GM18867 (cell line): ENCODE results near the gene SKOR1.

Experiments
- ATAC-seq: cut with Tn5 transposase; IDR thresholded peaks from one replicate; pipeline ENCODE4 v1.9.1; 2021; ENCODE audit warnings: mild to moderate bottlenecking, moderate library complexity; ENCODE audit not compliant: unreplicated experiment

Gene SKOR1

GRCh38 chr15:67792250-67792942 lies 32.9 kb upstream of the SKOR1 start:
- no peak for ATAC-seq

DNA sequence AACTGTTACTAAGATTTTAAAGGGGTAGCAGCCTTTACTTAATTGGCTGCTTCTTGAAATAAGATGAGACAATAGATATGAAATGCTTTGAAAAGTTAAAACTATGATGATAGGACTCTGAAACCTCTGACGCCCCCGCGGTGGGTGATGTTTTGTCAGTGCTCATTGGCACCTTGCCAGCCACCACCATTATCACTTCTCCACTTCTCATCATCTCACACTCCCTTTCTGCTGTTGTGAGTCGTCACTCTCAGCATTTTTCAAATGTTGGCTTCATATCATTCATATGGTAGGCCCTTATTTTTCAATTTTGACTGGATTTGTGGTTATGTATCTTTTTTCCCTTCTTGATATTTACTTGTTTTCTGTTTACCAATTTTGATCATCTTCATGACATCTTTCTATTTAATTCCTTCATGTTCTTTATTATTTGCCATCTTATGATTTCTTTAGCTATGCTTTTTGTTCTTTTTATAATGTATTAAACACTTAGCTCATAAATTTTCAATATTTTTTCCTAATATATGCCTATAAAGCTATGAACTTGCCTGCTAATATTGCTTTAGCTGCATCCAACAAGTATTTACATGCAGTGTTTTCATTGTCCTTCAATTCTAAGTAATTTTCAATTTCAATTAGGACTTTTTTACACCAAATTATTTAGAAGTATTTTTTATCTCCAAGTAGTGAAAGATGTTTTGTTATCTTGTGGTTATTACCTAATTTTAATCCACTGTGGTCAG lies 30.3 kb upstream of the SKOR1 start:
- ATAC-seq, result no peak

- no peak for ATAC-seq
Measured at GRCh38 chr15:67796196-67797127, 28.8 kb upstream of the SKOR1 start.

DNA sequence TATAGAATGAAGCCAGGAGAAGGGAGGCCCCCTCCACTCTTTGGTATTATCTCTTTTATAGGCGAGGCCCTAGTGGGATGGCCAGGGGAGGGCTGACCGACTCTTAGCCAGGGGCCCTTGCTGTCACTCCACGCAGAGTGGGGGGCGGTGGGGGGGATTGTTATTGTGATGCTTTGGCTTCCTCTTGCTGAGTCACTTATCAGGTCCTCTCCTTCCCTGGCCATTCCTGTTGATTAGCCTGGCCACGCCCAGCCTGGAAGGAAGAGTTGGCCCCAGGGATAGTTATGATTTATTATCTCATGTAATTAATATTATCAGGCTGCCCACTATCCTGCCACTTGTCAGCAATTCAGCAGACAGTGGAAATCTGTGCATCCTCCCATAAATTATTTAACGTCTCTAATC lies 25.5 kb upstream of the SKOR1 start:
- ATAC-seq, result no peak

DNA sequence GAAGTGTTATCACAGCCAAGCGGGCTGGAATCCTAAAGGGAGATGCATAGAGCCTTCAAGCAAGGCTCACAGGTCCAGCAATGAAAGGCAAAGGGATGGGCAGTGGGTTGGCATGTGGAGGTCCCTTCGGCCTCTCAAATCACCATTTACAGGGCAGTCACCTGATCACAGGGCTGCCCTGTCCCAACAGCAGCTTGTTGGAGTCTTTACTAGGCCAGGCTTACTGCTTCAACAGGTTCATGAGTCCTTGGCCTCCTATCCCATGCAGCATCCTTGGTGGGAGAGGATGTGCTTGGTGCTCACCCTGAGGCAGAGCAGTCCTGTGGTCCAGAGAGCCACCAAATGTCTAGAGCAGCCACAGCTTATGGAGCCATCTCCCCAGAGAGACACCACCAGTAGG lies 24.2 kb upstream of the SKOR1 start:
- no peak for ATAC-seq

DNA sequence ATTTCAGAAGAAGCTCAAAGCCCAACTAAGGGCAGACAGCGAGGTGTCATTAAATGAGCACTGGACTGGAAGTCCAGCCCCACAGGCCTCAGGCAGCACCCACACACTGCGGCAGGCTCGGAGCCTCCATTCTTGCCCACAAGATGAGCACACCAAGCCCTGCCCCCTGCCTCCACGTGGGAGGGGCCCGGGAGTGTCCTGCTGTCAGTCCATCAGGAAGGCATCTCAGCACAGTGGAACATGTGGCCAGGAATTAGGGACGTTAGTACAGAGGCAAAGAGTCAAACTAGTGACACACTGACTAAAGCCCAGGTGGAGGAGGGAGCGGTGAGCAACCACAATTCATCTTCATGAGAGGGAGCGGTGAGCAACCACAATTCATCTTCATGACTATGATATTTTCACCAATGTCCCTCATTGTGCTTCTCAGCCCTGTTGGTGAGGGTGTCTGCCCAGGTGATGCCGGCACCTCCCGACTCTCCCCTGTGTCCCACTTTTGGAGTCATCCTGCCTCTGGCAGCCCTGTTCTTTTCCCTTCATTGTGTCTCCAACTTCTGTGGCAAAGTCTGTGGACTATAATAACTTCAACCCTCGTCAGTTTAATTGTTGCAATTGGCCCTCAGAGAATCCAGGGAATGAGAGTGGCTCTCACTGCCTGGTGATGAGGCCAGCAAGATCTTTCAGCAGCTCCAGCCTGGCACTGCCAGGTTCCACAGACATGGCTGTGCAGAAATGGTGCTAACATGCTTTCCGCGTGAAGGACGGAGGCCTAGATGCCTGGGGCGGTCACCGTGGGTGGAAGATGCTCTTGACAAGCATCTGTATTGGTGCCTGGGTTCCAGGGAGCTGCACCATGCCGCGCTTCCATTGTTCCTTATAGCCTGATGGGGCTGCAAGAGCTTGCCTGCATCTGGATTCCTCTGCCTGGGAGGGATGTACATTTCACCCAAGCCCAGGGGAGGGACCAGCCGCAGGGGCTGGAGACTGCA lies 23.1 kb upstream of the SKOR1 start:
- ATAC-seq, result no peak

GRCh38 chr15:67803299-67803698 lies 22.0 kb upstream of the SKOR1 start:
- no peak for ATAC-seq

DNA sequence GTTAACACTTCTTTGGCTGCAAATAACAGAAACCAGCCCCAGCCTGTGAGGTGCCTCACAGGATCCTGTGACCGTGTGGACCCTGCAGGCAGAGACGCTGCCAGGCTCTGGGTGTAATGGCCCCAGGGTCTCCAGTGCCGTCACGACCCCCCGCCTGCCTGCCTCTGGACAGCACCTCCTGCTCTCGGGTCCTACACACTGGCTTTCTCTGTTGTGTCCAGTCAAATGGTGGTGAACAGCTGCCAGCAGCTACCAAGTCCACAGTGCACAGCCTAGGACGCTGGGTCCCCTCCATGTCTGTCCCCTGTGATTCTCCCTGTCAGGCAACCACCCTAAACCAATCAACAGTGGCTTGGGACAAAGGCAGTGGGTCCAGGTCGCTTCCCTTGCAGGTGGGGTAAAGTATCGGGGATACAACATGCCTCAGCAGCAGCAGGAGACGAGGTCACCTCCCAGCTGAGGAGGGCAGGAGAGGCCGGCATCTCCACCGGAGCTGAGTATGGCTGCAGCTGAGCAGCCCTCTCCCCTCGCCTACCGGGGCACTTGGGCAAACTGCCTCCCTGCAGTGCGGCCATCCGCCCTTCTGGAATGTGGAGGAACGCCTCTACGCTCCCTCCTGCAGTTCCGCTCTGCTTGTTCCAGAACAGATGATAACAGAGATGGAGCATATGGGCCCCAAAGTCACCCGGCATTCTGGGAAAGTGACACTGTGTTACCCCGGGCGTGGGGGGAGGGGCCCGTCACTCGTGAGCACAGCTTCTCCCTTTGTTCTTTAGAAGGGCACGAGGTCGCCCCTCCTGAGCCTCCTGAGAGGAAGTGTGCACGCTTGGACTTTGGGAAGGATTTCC lies 21.1 kb upstream of the SKOR1 start:
- ATAC-seq, result no peak

DNA sequence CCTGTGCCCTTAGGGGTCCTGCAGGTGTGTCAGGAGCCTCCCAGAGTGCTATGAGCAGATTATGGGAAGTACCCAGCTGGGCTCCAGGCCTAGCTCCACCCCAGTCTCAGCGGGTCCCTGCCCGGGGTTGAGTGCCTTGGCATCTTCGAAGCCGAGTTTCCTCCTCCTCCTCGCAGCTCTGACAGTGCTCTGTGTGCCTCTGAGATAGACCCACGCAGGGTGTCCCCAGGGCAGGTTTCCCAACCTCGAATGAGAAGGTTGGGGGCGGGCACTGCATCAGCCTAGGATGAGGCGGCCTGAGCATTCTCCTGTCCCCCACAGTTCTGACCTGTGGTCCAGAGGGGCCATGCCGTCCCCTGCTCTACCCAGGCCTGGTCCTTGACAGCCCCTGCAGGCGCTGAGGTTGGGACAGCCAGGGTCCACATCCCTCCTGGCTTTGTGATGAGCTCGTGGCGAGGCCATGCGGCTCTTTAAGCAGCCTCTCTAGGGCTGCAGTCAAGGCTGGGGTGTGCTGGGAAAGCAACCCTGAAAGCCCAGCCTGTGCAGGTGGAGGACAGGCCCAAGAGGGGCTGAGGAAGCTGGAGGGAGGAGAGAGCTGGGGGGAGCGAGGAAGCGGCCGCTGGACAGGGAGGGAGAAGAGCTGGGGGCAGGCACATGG lies 20.2 kb upstream of the SKOR1 start:
- ATAC-seq, result no peak

GRCh38 chr15:67805666-67806516 lies 19.4 kb upstream of the SKOR1 start:
- ATAC-seq, result no peak

DNA sequence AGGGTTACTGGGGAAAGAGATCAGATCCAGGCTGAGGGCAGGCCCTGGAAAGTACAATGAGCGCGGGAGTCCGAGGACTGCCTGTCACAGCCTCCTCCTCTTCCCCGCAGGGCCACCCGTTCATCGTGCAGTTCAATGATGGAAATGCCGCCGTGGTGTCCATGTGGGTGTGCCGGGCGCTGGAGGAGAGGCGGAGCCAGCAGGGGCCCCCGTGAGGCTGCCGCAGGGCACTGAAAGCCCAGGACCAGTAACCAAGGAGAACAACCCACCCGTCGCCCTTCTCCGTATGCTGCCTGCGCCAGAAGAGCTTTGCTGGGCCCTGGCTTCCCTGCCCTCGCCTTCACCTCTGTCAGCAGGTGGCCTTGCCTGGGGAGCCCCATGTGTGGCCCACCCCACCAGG lies 18.8 kb upstream of the SKOR1 start:
- ATAC-seq, result no peak

- no peak for ATAC-seq
Measured at GRCh38 chr15:67807141-67807540, 18.2 kb upstream of the SKOR1 start.

DNA sequence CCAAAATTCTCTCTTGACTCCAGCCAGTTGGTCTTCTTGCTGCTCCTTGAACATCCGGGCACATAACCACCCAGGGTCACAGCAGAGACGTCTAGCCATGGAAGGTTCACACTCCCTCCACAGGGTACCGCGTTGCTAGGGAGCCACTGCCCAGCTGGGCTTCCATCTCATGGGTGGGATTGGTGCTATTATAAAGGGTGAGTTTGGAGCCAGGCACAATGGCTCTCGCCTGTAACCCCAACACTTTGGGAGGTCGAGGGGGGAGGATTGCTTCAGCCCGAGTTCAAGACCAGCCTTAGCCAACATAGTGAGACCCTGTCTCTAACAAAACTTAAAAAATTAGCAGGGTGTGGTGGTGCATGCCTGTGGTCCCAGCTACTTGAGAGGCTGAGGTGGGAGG lies 17.5 kb upstream of the SKOR1 start:
- ATAC-seq, result no peak

DNA sequence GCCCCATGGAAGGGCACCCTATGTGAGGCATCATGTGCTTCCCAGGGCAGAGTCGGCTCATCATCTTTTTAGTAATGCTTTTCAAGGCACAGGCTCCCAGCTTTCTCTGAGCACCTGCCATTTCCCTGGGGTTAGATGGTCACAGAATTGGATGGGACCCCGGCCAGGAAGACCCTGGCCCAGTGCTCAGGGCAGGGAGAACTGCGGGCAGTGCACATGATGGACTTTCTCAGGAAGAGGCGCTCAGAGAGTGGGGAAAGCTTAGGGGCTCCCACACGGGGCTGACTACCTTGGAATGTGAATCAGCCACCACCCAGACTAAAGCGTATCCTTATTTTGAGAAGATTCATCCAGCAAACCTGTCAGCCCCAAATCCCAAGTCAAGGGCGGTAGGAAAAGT lies 16.5 kb upstream of the SKOR1 start:
- no peak for ATAC-seq

- ATAC-seq, result no peak
Measured at GRCh38 chr15:67809441-67809840, 15.9 kb upstream of the SKOR1 start.

DNA sequence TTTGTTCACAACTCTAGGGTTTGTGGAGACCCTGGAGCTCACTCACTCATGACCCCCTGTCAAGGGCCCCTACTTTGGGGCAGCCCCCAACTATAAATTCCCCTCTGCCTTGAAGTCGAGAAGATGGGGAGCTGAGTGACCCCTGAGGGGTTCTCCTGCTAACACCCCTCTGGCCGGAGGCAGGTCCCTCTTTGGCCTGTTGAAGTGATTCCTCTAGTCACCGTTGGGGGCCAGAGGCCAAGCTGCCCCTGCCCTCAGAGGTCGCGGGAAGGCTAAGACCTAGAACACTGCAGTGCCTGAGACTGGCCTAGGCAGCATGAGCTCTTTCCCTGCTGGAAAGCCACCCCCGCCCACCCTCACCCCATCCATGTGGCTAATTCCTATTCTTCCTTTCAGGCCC lies 15.4 kb upstream of the SKOR1 start:
- no peak for ATAC-seq

DNA sequence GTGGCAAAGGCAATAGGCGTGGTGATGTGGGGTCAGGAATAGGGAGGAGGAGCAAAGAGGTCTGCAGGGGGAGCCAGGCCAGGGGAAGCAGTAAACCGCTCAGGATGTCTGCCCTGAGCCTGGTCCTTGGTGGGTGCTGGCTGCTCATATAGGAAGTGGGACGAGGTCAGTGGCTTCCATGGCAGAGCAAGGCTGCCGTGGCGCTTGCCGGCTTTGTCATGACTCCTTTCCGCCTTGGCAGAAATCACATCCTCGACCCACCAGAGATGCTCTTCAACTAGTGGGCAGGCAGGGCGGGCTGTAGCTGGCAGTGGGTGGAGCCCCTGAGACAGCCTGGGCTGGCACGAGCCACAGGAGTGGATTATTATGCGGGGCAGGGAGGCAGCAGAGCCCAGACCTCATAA lies 13.1 kb upstream of the SKOR1 start:
- no peak for ATAC-seq

DNA sequence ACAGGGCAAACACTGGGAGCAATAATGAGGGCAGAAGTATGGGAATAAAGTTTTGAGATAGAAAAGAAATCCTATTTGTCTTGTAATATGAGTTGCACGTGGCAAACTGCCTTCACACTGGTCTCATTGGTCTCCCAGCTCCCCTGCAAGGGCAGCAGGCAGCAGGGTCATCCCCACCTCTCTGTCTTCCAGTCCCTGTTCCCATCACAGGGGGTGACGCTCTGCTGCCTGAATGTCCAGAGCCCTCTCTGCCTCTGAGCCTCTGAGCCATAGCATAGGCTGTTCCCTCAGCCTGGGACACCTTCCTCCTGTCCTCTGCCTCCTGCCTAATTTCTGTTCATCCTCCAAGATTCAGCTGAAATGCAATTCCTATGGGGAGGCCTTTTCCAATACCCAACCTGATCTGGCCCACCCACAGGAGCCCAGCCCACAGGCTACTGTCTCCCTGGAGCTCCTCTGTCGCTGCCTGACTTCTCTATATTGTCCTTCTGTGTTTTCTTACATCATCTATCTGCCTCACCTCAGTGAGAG lies 12.1 kb upstream of the SKOR1 start:
- ATAC-seq, result no peak
